HG03196 (cell line): ENCODE measurements around the gene METRNL.
"Not testable (repeated sequence)": the region's sequence is repeated elsewhere in the genome, so short reads cannot be mapped to it uniquely, and the experiment has no call there.

Experiments used
- ATAC-seq: cut with Tn5 transposase; IDR thresholded peaks from one replicate; pipeline ENCODE4 v1.9.1; 2021; ENCODE audit not compliant: unreplicated experiment

Gene METRNL

GRCh38 chr17:83134456-83134855 lies 55.0 kb downstream of the METRNL start:
- ATAC-seq = not testable (repeated sequence)

- no peak for ATAC-seq
These were observed 56.3 kb downstream of the METRNL start for GRCh38 chr17:83135692-83136091.

GRCh38 chr17:83136156-83136555 lies 56.7 kb downstream of the METRNL start:
- ATAC-seq = no peak

- ATAC-seq = no peak
These were observed 57.5 kb downstream of the METRNL start for GRCh38 chr17:83136931-83137330.

- no peak for ATAC-seq
These were observed 58.1 kb downstream of the METRNL start for GRCh38 chr17:83137523-83137922.

- no peak for ATAC-seq
These were observed 59.4 kb downstream of the METRNL start for GRCh38 chr17:83138820-83139219.

- not testable (repeated sequence) for ATAC-seq
These were observed 60.3 kb downstream of the METRNL start for GRCh38 chr17:83139541-83140248.

GRCh38 chr17:83140249-83140566 lies 60.8 kb downstream of the METRNL start:
- ATAC-seq = not testable (repeated sequence)

- ATAC-seq = no peak
These were observed 63.2 kb downstream of the METRNL start for GRCh38 chr17:83142619-83143018.

- no peak for ATAC-seq
These were observed 64.4 kb downstream of the METRNL start for GRCh38 chr17:83143817-83144231.
